Caco-2 (cell line): ENCODE results near the gene ZNF300. TPM values are rescaled to one million over a fixed set of nuclear protein-coding genes. Genes with fewer than 3 reads are reported as not detected.

ENCODE experiments used
- Bru-seq: library from RNA; stranded (reverse); fragments of 400-500 nt; gene quantifications from one replicate; lab custom pipeline; 2021; lab: Mats Ljungman, UMichigan
- BruChase-seq, 2 experiments: library from RNA; stranded (reverse); fragments of 400-500 nt; gene quantifications; one replicate each; lab custom pipeline; 2021; lab: Mats Ljungman, UMichigan
- BruUV-seq: library from RNA; stranded (reverse); fragments of 400-500 nt; replicated peaks from 2 replicates; lab custom pipeline; 2021; lab: Mats Ljungman, UMichigan
- CTCF ChIA-PET: fragments of 300-600 bp; sonication (Branson Sonifier 250); formaldehyde crosslinking; loops from one replicate; lab custom pipeline; 2022; ENCODE audit warnings: antibody characterized with exemption; lab: Charles Lee
- POLR2A ChIA-PET: fragments of 300-600 bp; sonication (Branson Sonifier 250); formaldehyde crosslinking; loops from one replicate; lab custom pipeline; 2022; ENCODE audit warnings: antibody characterized with exemption; lab: Charles Lee
- DNase-seq, 2 experiments: peaks; one replicate each; pipeline versions ENCODE4 v3.0.0 to v3.0.0-alpha.2; 2020 to 2022
- H3K27me3 ChIP-seq: replicated peaks from 2 replicates; pipeline ENCODE4 v1.6.0; 2011; ENCODE audit warnings: low read length; ENCODE audit not compliant: control insufficient read depth, insufficient read depth
- H3K36me3 ChIP-seq: 2 replicates; pipeline ENCODE4 v1.5.1; 2011; ENCODE audit warnings: low read length; ENCODE audit not compliant: control insufficient read depth, insufficient read depth
- H3K4me1 ChIP-seq: fragments of 250-450 bp; sonication (Bioruptor Pico); 2 replicates; pipeline ENCODE4 v1.5.1; 2020; ENCODE audit warnings: mild to moderate bottlenecking
- H3K4me3 ChIP-seq: 2 replicates; pipeline ENCODE4 v1.5.1; 2011; ENCODE audit warnings: low read depth, mild to moderate bottlenecking, control low read depth, low read length
- H3K9me3 ChIP-seq: fragments of 250-450 bp; sonication (Bioruptor Pico); 2 replicates; pipeline ENCODE4 v1.5.1; 2020; ENCODE audit warnings: mild to moderate bottlenecking, moderate library complexity
- H3K27ac Mint-ChIP-seq: one replicate; pipeline ENCODE4 v1.8.0; 2022; ENCODE audit warnings: mixed read lengths; ENCODE audit not compliant: unreplicated experiment
- H3K27me3 Mint-ChIP-seq: one replicate; pipeline ENCODE4 v1.8.0; 2022; ENCODE audit warnings: mixed read lengths; ENCODE audit not compliant: insufficient read depth, unreplicated experiment
- H3K36me3 Mint-ChIP-seq: one replicate; pipeline ENCODE4 v1.8.0; 2022; ENCODE audit warnings: mild to moderate bottlenecking, mixed read lengths; ENCODE audit not compliant: insufficient read depth, unreplicated experiment
- H3K4me1 Mint-ChIP-seq: one replicate; pipeline ENCODE4 v1.8.0; 2022; ENCODE audit warnings: low read depth, mixed read lengths; ENCODE audit not compliant: unreplicated experiment
- H3K4me3 Mint-ChIP-seq: one replicate; pipeline ENCODE4 v1.8.0; 2022; ENCODE audit warnings: mild to moderate bottlenecking, moderate library complexity, mixed read lengths; ENCODE audit not compliant: unreplicated experiment
- H3K9me3 Mint-ChIP-seq: one replicate; pipeline ENCODE4 v1.8.0; 2022; ENCODE audit warnings: mixed read lengths; ENCODE audit not compliant: unreplicated experiment
- intact Hi-C: fragments of 100-400 bp; cut with micrococcal nuclease; formaldehyde crosslinking; loops from one replicate; pipeline ENCODE4 v1.10.0; 2022; ENCODE audit not compliant: unreplicated experiment
- long read RNA-seq: library from polyadenylated mRNA; stranded (forward); transcript quantifications from one replicate; pipeline ENCODE4 v2.0.0, GENCODE V29; 2022
- total RNA-seq: library from RNA; stranded (reverse); gene quantifications from 2 replicates; pipeline ENCODE4 v1.2.3, GENCODE V29; 2022
- TF ChIP-seq, protein P1 (sequence below), 2 experiments: fragments of 200-600 bp in 1 of 2; IDR thresholded peaks; 1 replicate in 1 of 2; 2 replicates in 1 of 2; pipeline versions ENCODE4 v1.5.1 to v1.8.0; 2011 to 2022; ENCODE audit warnings: antibody characterized with exemption in 1 of 2, control low read depth in 1 of 2, inconsistent platforms in 1 of 2, low read depth in 1 of 2, low read length in 1 of 2, mild to moderate bottlenecking in 1 of 2, moderate library complexity in 1 of 2; ENCODE audit not compliant: insufficient read depth in 1 of 2, severe bottlenecking in 1 of 2, unreplicated experiment in 1 of 2

Gene ZNF300
- total RNA-seq, result 1.8 and 2.2 TPM in 2 replicates
- percentile 55 among the genes with signal in this experiment for Bru-seq, nascent RNA
- BruChase-seq, experiment 1, labeled RNA remaining after a 2-hour chase, result percentile 62 among the genes with signal in this experiment
- percentile 57 among the genes with signal in this experiment for BruChase-seq, experiment 2, labeled RNA remaining after a 6-hour chase
- long read RNA-seq, full-length matches to known transcripts, result 3 of 3 reads
- long read RNA-seq, partial matches to known transcripts, result 0 of 3 reads
- long read RNA-seq, other reads (novel, unspliced or antisense), result 0 of 3 reads

DNA sequence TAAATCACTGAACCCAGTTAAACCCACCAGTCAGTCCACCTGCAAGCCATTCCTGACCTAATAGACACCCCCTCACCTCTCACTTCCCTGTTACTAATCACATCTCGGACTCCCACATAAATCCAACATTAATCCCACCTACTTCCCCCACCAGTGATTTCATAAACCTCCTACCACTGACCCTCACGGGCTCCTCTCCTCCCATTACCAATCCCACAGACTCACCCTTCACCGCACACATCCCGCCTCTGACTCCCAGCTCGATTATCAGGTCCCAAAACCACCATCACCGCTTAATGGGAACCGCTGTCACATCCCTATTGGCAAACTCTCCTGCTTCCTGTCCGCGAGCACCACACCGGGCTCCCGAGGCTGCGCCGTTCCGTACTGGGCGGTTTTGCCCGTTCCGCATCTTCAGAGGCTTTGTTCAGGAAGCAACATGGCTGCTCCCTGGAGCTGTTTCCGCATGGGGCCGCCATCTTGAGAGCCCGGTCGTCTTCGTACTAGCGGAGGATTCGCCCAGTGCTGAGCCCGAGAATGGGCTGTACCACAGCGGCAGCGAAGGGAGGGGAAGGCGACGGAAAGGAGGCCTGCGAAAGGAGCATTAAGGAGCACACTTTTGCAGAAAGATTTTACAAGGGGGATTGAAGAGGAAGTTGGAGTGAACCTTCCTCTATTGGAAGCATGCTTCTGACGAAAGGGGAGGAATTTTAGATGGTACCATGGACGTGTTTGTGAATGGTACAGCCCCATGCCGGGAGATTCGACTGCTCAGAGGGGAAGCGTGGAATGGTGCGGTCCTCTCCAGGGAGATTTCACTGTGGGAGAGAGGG, at the start of gene ZNF300:
Gene ZNF300, minus strand, starts transcription at position 502 of the 833 bp plus-strand sequence. CDS start 1,825 bp downstream, outside the sequence.
- Mint-ChIP-seq H3K4me3 (peak within 1 kb of the TSS; percentile 81), H3K36me3 (peaks cover 9% of the 10 kb centered on the region), H3K27me3 (no peaks in the 10 kb centered on the region), H3K9me3 (peaks cover 41% of the 10 kb centered on the region), H3K4me1 (no peaks in the 10 kb centered on the region), H3K27ac (peak within 1 kb of the TSS; percentile 85)
- no peaks in the 10 kb centered on the region for H3K27me3 ChIP-seq
- no TSS peak for BruUV-seq
- TF ChIP-seq, protein P1, sequence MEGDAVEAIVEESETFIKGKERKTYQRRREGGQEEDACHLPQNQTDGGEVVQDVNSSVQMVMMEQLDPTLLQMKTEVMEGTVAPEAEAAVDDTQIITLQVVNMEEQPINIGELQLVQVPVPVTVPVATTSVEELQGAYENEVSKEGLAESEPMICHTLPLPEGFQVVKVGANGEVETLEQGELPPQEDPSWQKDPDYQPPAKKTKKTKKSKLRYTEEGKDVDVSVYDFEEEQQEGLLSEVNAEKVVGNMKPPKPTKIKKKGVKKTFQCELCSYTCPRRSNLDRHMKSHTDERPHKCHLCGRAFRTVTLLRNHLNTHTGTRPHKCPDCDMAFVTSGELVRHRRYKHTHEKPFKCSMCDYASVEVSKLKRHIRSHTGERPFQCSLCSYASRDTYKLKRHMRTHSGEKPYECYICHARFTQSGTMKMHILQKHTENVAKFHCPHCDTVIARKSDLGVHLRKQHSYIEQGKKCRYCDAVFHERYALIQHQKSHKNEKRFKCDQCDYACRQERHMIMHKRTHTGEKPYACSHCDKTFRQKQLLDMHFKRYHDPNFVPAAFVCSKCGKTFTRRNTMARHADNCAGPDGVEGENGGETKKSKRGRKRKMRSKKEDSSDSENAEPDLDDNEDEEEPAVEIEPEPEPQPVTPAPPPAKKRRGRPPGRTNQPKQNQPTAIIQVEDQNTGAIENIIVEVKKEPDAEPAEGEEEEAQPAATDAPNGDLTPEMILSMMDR (IDR thresholded peaks at IDR 0.05; ENCODE audit: insufficient read depth in 1 of 2, low read depth in 1 of 2, low read length in 1 of 2, severe bottlenecking in 1 of 2, unreplicated experiment in 1 of 2), result no peak
- POLR2A ChIA-PET, result no interaction called here
- CTCF ChIA-PET, result no interaction called here
- intact Hi-C loops, result no loop called here
- peak within 1 kb of the TSS; percentile 31 for H3K4me3 ChIP-seq
- H3K36me3 ChIP-seq, result no peaks in the 10 kb centered on the region
- peaks cover 36% of the 10 kb centered on the region for H3K9me3 ChIP-seq
- no peaks in the 10 kb centered on the region for H3K4me1 ChIP-seq
- DNase-seq, result peak; percentile 62 to 77

DNA sequence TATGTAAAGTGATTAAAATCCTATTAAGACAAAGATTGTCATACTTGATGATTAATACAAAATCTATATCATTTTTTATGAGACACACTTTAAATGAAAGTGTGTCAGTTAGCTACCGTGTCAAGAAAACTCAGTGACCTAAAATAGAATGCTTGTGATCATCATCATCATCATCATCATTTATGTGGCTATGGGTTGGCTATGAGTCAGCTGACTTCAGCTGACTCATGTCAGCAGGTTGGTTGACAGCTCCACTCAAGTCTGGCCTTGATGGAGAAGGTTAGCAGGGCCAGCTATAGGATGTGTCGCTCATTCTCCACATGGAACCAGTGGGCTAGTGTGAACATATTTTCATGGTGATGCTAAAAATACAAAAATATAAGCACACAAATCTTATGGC, 43.8 kb upstream of the ZNF300 start:
- TF ChIP-seq, protein P1 (IDR thresholded peaks at IDR 0.05; ENCODE audit: insufficient read depth in 1 of 2, low read depth in 1 of 2, low read length in 1 of 2, severe bottlenecking in 1 of 2, unreplicated experiment in 1 of 2), result no peak
- DNase-seq, result no peak
- BruUV-seq, result no TSS peak
- Histone ChIP-seq H3K9me3 (peaks cover 35% of the 10 kb centered on the region), H3K4me1 (no peaks in the 10 kb centered on the region), H3K27me3 (no peaks in the 10 kb centered on the region), H3K4me3 (no peak overlapping the region), H3K36me3 (no peaks in the 10 kb centered on the region)
- no peaks in the 10 kb centered on the region for H3K36me3 Mint-ChIP-seq
- no peaks in the 10 kb centered on the region for H3K27me3 Mint-ChIP-seq
- POLR2A ChIA-PET, result no interaction called here
- CTCF ChIA-PET, result no interaction called here
- no peak overlapping the region for H3K4me3 Mint-ChIP-seq
- peaks cover 68% of the 10 kb centered on the region for H3K9me3 Mint-ChIP-seq
- H3K4me1 Mint-ChIP-seq, result no peaks in the 10 kb centered on the region
- intact Hi-C loops, result no loop called here
- H3K27ac Mint-ChIP-seq, result no peak overlapping the region

DNA sequence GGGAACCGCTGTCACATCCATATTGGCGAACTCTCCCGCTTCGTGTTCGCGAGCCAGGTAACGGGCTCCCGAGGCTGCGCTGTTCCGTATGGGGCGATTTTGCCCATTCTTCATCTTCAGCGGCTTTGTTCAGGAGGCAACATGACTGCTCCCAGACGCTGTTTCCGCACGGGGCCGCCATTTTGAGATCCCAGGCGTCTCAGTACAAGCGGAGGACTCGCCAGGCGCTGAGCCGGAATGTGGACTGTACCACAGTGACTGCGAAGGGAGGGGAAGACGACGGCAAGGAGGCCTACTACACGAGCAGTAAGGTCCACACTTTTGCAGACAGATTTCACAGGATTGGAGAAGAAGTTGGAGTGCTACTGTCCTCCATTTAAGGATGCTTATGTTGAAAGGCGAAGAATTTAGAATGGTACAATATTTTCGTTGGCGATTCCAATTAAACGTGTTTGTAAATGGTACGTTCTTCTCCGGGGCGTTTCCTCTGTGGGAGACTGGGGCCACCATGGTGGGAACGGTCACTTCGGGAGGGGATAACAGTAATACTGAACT, 41.6 kb upstream of the ZNF300 start:
- peaks cover 27% of the 10 kb centered on the region for H3K9me3 ChIP-seq
- no peak overlapping the region for H3K4me3 ChIP-seq
- intact Hi-C loops, result no loop called here
- no peaks in the 10 kb centered on the region for H3K27me3 ChIP-seq
- ChIA-PET CTCF (no interaction called here), POLR2A (no interaction called here)
- H3K9me3 Mint-ChIP-seq, result peaks cover 79% of the 10 kb centered on the region
- no peak overlapping the region for H3K27ac Mint-ChIP-seq
- no TSS peak for BruUV-seq
- no peaks in the 10 kb centered on the region for H3K36me3 Mint-ChIP-seq
- TF ChIP-seq, protein P1 (IDR thresholded peaks at IDR 0.05; ENCODE audit: insufficient read depth in 1 of 2, low read depth in 1 of 2, low read length in 1 of 2, severe bottlenecking in 1 of 2, unreplicated experiment in 1 of 2), result no peak
- no peak for DNase-seq
- no peaks in the 10 kb centered on the region for H3K4me1 Mint-ChIP-seq
- H3K36me3 ChIP-seq, result no peaks in the 10 kb centered on the region
- no peaks in the 10 kb centered on the region for H3K27me3 Mint-ChIP-seq
- H3K4me3 Mint-ChIP-seq, result no peak overlapping the region
- no peaks in the 10 kb centered on the region for H3K4me1 ChIP-seq
